H1 (cell line): Measurements from ENCODE around the gene ALS2CL. TPM values are rescaled to one million over a fixed set of nuclear protein-coding genes. Genes with fewer than 3 reads are reported as not detected.

Source experiments
- CTCF ChIA-PET: fragments of 300-600 bp; sonication (Branson Sonifier 250); formaldehyde crosslinking; loops from one replicate; lab custom pipeline; 2021; ENCODE audit not compliant: partially characterized antibody; lab: Charles Lee
- POLR2A ChIA-PET: fragments of 300-600 bp; sonication (Branson Sonifier 250); formaldehyde crosslinking; loops from one replicate; lab custom pipeline; 2021; ENCODE audit warnings: inconsistent platforms; ENCODE audit not compliant: partially characterized antibody; lab: Charles Lee
- DNase-seq, 2 experiments: peaks; one replicate each; pipeline versions ENCODE4 v3.0.0 to v3.0.0-alpha.2; 2010 to 2022; ENCODE audit warnings: low spot score in 2 of 2, low read depth in 1 of 2, mixed read lengths in 1 of 2
- FAIRE-seq: peaks from 2 replicates; lab custom pipeline; 2011; peaks lifted over from hg19 to GRCh38; lab: Jason Lieb, UNC
- H2AFZ ChIP-seq: 2 replicates; pipeline ENCODE4 v1.8.1; 2012; ENCODE audit warnings: low read length, inconsistent platforms
- H2AK5ac ChIP-seq: 2 replicates; pipeline ENCODE4 v1.6.1; 2013; ENCODE audit warnings: low read depth, low read length
- H2BK120ac ChIP-seq: replicated peaks from 2 replicates; pipeline ENCODE3; 2013; ENCODE audit warnings: low read depth, low read length, inconsistent platforms
- H2BK12ac ChIP-seq: 2 replicates; pipeline ENCODE4 v1.6.1; 2013; ENCODE audit warnings: low read depth, low read length
- H2BK15ac ChIP-seq: 2 replicates; pipeline ENCODE4 v1.6.1; 2013; ENCODE audit warnings: low read length
- H2BK20ac ChIP-seq: 2 replicates; pipeline ENCODE4 v1.6.1; 2013; ENCODE audit warnings: low read length
- H2BK5ac ChIP-seq: 2 replicates; pipeline ENCODE4 v1.6.1; 2013; ENCODE audit warnings: low read depth, low read length
- H3K14ac ChIP-seq: 2 replicates; pipeline ENCODE4 v1.6.1; 2013; ENCODE audit warnings: inconsistent platforms; ENCODE audit not compliant: insufficient read length
- H3K18ac ChIP-seq: 2 replicates; pipeline ENCODE4 v1.6.1; 2013; ENCODE audit warnings: low read length; ENCODE audit errors: extremely low read depth
- H3K23ac ChIP-seq: 2 replicates; pipeline ENCODE4 v1.6.1; 2013; ENCODE audit warnings: inconsistent platforms; ENCODE audit not compliant: insufficient read length
- H3K23me2 ChIP-seq: 2 replicates; pipeline ENCODE4 v1.6.1; 2013; ENCODE audit warnings: low read depth, low read length
- H3K27ac ChIP-seq: 2 replicates; pipeline ENCODE4 v1.6.1; 2011; ENCODE audit warnings: low read depth, low read length, inconsistent platforms
- H3K27me3 ChIP-seq, 4 experiments: replicated peaks in 1 of 4; 1 replicate in 1 of 4; 2 replicates in 3 of 4; pipeline versions ENCODE4 v1.6.1 to v1.8.1; 2011 to 2013; ENCODE audit warnings: low read length in 3 of 4, mild to moderate bottlenecking in 3 of 4, inconsistent platforms in 2 of 4, mixed read lengths in 2 of 4, moderate library complexity in 1 of 4; ENCODE audit not compliant: control insufficient read depth in 3 of 4, insufficient read depth in 3 of 4; ENCODE audit errors: extremely low read depth in 1 of 4
- H3K36me3 ChIP-seq, 4 experiments: 2 replicates each; pipeline versions ENCODE4 v1.6.1 to v1.8.1; 2011 to 2013; ENCODE audit warnings: mild to moderate bottlenecking in 4 of 4, low read length in 3 of 4, moderate library complexity in 2 of 4, control low read depth in 1 of 4, inconsistent platforms in 1 of 4; ENCODE audit not compliant: insufficient read depth in 4 of 4, control insufficient read depth in 2 of 4
- H3K4ac ChIP-seq: replicated peaks from 2 replicates; pipeline ENCODE3; 2013; ENCODE audit warnings: low read length, low read depth, mixed read lengths, inconsistent platforms; ENCODE audit not compliant: insufficient read length
- H3K4me1 ChIP-seq, 4 experiments: replicated peaks in 1 of 4; 1 replicate in 1 of 4; 2 replicates in 3 of 4; pipeline versions ENCODE4 v1.6.1 to v1.8.1; 2011 to 2013; ENCODE audit warnings: low read length in 3 of 4, inconsistent platforms in 2 of 4, mixed read lengths in 1 of 4; ENCODE audit not compliant: insufficient read depth in 4 of 4, control insufficient read depth in 3 of 4
- H3K4me2 ChIP-seq, 2 experiments: 2 replicates each; pipeline versions ENCODE4 v1.6.1 to v1.8.1; 2011 to 2013; ENCODE audit warnings: low read depth in 2 of 2, low read length in 2 of 2, control low read depth in 1 of 2, inconsistent platforms in 1 of 2, mild to moderate bottlenecking in 1 of 2; ENCODE audit not compliant: insufficient read depth in 1 of 2
- H3K4me3 ChIP-seq, 4 experiments: fragments of 200-600, 300-600 bp in 1 of 4; sonication (generic), shearing (Covaris generic), sonication (Bioruptor Twin) in 1 of 4; 2 replicates each; pipeline versions ENCODE4 v1.5.1 to v1.8.1; 2011 to 2016; ENCODE audit warnings: low read length in 4 of 4, low read depth in 3 of 4, control low read depth in 2 of 4, inconsistent platforms in 2 of 4, mild to moderate bottlenecking in 2 of 4, mixed read lengths in 1 of 4, moderate library complexity in 1 of 4; ENCODE audit not compliant: insufficient read depth in 2 of 4; ENCODE audit errors: extremely low read depth in 1 of 4
- H3K56ac ChIP-seq: replicated peaks from 2 replicates; pipeline ENCODE3; 2013; ENCODE audit warnings: low read depth, mild to moderate bottlenecking, mixed read lengths, low read length, inconsistent platforms; ENCODE audit not compliant: insufficient read length
- H3K79me1 ChIP-seq: 2 replicates; pipeline ENCODE4 v1.6.1; 2013; ENCODE audit warnings: low read depth, low read length, control low read depth
- H3K79me2 ChIP-seq, 2 experiments: 2 replicates each; pipeline versions ENCODE4 v1.6.1 to v1.8.1; 2012 to 2013; ENCODE audit warnings: low read length in 2 of 2, mild to moderate bottlenecking in 2 of 2, inconsistent platforms in 1 of 2; ENCODE audit not compliant: insufficient read depth in 2 of 2, control insufficient read depth in 1 of 2
- H3K9ac ChIP-seq, 4 experiments: replicated peaks in 1 of 4; 1 replicate in 1 of 4; 2 replicates in 3 of 4; pipeline versions ENCODE4 v1.6.1 to v1.8.1; 2011 to 2013; ENCODE audit warnings: low read depth in 3 of 4, low read length in 3 of 4, control low read depth in 2 of 4, mild to moderate bottlenecking in 2 of 4, moderate library complexity in 2 of 4, inconsistent platforms in 1 of 4; ENCODE audit errors: extremely low read depth in 1 of 4
- H3K9me3 ChIP-seq, 2 experiments: 2 replicates each; pipeline versions ENCODE4 v1.6.1 to v1.8.1; 2012 to 2013; ENCODE audit warnings: mild to moderate bottlenecking in 2 of 2, moderate library complexity in 2 of 2, control low read depth in 1 of 2, inconsistent platforms in 1 of 2, low read depth in 1 of 2, low read length in 1 of 2, mixed read lengths in 1 of 2; ENCODE audit not compliant: insufficient read depth in 2 of 2
- H4K20me1 ChIP-seq, 2 experiments: replicated peaks in 1 of 2; 2 replicates each; pipeline versions ENCODE3 to v1.8.1; 2011 to 2013; ENCODE audit warnings: inconsistent platforms in 2 of 2, low read length in 2 of 2, mild to moderate bottlenecking in 1 of 2; ENCODE audit not compliant: insufficient read depth in 2 of 2, control insufficient read depth in 1 of 2
- H4K5ac ChIP-seq: 2 replicates; pipeline ENCODE4 v1.6.1; 2013; ENCODE audit warnings: low read length, low read depth, mixed read lengths, inconsistent platforms; ENCODE audit not compliant: insufficient read length
- H4K8ac ChIP-seq: 2 replicates; pipeline ENCODE4 v1.8.0; 2013; ENCODE audit warnings: mild to moderate bottlenecking, moderate library complexity, low read length, inconsistent platforms; ENCODE audit not compliant: insufficient read depth; ENCODE audit errors: extremely low read depth
- H4K91ac ChIP-seq: replicated peaks from 2 replicates; pipeline ENCODE3; 2013; ENCODE audit warnings: low read length, mixed read lengths, inconsistent platforms; ENCODE audit not compliant: insufficient read length
- BACH1 ChIP-seq: IDR thresholded peaks from 2 replicates; pipeline ENCODE4 v1.6.1; 2012; ENCODE audit warnings: low read length, improper control_type of control experiment
- CHD1 ChIP-seq: IDR thresholded peaks from 2 replicates; pipeline ENCODE4 v1.6.1; 2012; ENCODE audit warnings: low read depth, low read length, improper control_type of control experiment
- GTF2F1 ChIP-seq: IDR thresholded peaks from 2 replicates; pipeline ENCODE4 v1.6.1; 2012; ENCODE audit warnings: low read depth, low read length, improper control_type of control experiment, borderline replicate concordance
- RBBP5 ChIP-seq: IDR thresholded peaks from 2 replicates; pipeline ENCODE4 v1.7.1; 2012; ENCODE audit warnings: low read depth, mild to moderate bottlenecking, inconsistent platforms, low read length, moderate library complexity, borderline replicate concordance
- SAP30 ChIP-seq: fragments of 300-600 bp; sonication (generic); IDR thresholded peaks from 2 replicates; pipeline ENCODE4 v1.7.1; 2012; ENCODE audit warnings: low read length, moderate library complexity, mild to moderate bottlenecking, inconsistent platforms; ENCODE audit not compliant: insufficient read depth, insufficient replicate concordance
- SIX5 ChIP-seq: IDR thresholded peaks from 2 replicates; pipeline ENCODE4 v1.6.1; 2011; ENCODE audit warnings: mild to moderate bottlenecking, low read depth, low read length
- WGBS, 2 experiments: shearing (Covaris generic) in 1 of 2; methylation state at CpG; one replicate each; pipeline versions ENCODE4 v1.1.6 to v1.1.7; 2013 to 2015; ENCODE audit warnings: low lambda C conversion rate in 2 of 2, mixed read lengths in 2 of 2, inconsistent platforms in 1 of 2, low coverage in 1 of 2, missing lambda C conversion rate in 1 of 2; ENCODE audit not compliant: insufficient replicate concordance in 2 of 2, insufficient coverage in 1 of 2, insufficient read length in 1 of 2; ENCODE audit errors: extremely low coverage in 1 of 2, missing lambda C conversion rate in 1 of 2; 5-methylcytosine and 5-hydroxymethylcytosine counted together
- polyA plus RNA-seq, 7 experiments: library from polyadenylated mRNA; depleted of rRNA in 3 of 7; stranded (reverse) in 5 of 7; unstranded in 2 of 7; fragments of >200 nt in 5 of 7; fragments of 200-250 nt in 2 of 7; gene quantifications; 1 replicate in 5 of 7; 2 replicates in 1 of 7; 4 replicates in 1 of 7; pipeline versions ENCODE4 v1.2.1 to v1.2.3, GENCODE V29; 2011 to 2013; ENCODE audit warnings: missing spikeins in 2 of 7, mixed read lengths in 2 of 7
- total RNA-seq: library from RNA; stranded (reverse); fragmentation: NEBNext Ultra II Directional; extraction: Animal tissue kit (Norgen Biotek cat#: 25700); gene quantifications from 2 replicates; pipeline ENCODE4 v1.2.1, GENCODE V29; 2021
- TF ChIP-seq, protein P1 (sequence below): IDR thresholded peaks from 2 replicates; pipeline ENCODE4 v1.6.1; 2011; ENCODE audit warnings: low read depth, mild to moderate bottlenecking, low read length; ENCODE audit not compliant: insufficient read depth
- TF ChIP-seq, protein P2 (sequence below): IDR thresholded peaks from 2 replicates; pipeline ENCODE4 v1.6.1; 2012; ENCODE audit warnings: low read length, inconsistent platforms

The ALS2CL gene
- total and polyA plus RNA-seq, 2 of the 8 experiments (the other 6 are each of a cell fraction or from before 2014, with no cell fraction given): 4.8 to 5.4 TPM

DNA sequence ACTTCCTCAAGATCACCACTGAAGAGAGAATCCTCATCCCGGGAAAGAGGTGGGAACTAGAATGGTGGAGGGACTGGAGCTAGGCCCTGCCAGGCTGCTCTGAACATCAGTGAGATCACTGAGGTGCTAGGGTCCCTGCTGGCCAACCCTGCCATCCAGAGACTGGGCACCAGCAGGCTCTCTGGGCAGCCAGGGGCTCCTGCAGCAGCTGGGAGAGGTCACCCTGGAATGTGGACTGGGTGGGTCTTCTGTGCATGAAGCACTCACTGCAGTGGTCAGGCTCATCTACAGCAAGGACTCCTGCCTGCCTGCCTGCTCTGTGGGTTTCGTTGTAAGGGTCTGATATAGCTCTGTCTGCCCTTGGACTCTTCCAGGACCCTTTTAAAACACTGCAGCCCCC is 24.9 kb downstream of the ALS2CL start:
- Histone ChIP-seq H4K5ac (no peak overlapping the region), H4K91ac (no peak overlapping the region), H2BK12ac (no peak overlapping the region), H3K79me2 (no peaks in the 10 kb centered on the region), H3K27ac (no peak overlapping the region), H3K9ac (no peak overlapping the region), H3K23me2 (no peaks in the 10 kb centered on the region), H3K4me2 (no peak overlapping the region), H3K9me3 (no peaks in the 10 kb centered on the region), H3K18ac (no peak overlapping the region), H3K36me3 (no peaks in the 10 kb centered on the region), H3K23ac (no peak overlapping the region), H2AFZ (no peak overlapping the region), H3K4ac (no peak overlapping the region), H4K20me1 (no peaks in the 10 kb centered on the region), H3K4me1 (no peaks in the 10 kb centered on the region; a peak in 2 of 7 replicates), H2BK120ac (no peak overlapping the region), H3K14ac (no peak overlapping the region), H3K27me3 (no peaks in the 10 kb centered on the region; a peak in 1 of 7 replicates), H2BK20ac (no peak overlapping the region), H2AK5ac (no peak overlapping the region), H3K56ac (no peak overlapping the region), H3K4me3 (no peak overlapping the region), H2BK15ac (no peak overlapping the region), H3K79me1 (no peaks in the 10 kb centered on the region), H4K8ac (no peak overlapping the region), H2BK5ac (no peak overlapping the region)
- WGBS, 2 experiments: 100% methylated on average over 2 of the region's 2 CpGs; no CpG with 5 or more reads in 1 of the 2 experiments
- CTCF ChIA-PET: interaction anchor here (1.3 to 1.5 kb wide), 2 partner anchors 12 to 37 kb away, joined by 3 to 4 read pairs; no protein-coding TSS in a partner anchor
- FAIRE-seq (no peak), DNase-seq (no peak)
- POLR2A ChIA-PET: no interaction called here
- TF ChIP-seq GTF2F1 (no peak), SAP30 (no peak), SIX5 (no peak), CHD1 (no peak), RBBP5 (no peak), BACH1 (no peak)
- TF ChIP-seq, protein P1, sequence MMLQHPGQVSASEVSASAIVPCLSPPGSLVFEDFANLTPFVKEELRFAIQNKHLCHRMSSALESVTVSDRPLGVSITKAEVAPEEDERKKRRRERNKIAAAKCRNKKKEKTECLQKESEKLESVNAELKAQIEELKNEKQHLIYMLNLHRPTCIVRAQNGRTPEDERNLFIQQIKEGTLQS: no peak
- TF ChIP-seq, protein P2, sequence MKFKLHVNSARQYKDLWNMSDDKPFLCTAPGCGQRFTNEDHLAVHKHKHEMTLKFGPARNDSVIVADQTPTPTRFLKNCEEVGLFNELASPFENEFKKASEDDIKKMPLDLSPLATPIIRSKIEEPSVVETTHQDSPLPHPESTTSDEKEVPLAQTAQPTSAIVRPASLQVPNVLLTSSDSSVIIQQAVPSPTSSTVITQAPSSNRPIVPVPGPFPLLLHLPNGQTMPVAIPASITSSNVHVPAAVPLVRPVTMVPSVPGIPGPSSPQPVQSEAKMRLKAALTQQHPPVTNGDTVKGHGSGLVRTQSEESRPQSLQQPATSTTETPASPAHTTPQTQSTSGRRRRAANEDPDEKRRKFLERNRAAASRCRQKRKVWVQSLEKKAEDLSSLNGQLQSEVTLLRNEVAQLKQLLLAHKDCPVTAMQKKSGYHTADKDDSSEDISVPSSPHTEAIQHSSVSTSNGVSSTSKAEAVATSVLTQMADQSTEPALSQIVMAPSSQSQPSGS: no peak
